OCI-LY1 (cell line): ENCODE measurements around the gene HIPK3.
"Not testable (repeated sequence)": the region's sequence is repeated elsewhere in the genome, so short reads cannot be mapped to it uniquely, and the experiment has no call there.

Experiments used
- H2AFZ ChIP-seq: fragments of 200-600 bp; sonication (generic), shearing (Covaris generic); 2 replicates; pipeline ENCODE4 v1.6.0; 2014; ENCODE audit warnings: antibody characterized with exemption, mild to moderate bottlenecking, low read length
- H3F3A ChIP-seq: fragments of 200-600 bp; sonication (generic), shearing (Covaris generic); 2 replicates; pipeline ENCODE4 v1.6.0; 2014; ENCODE audit warnings: mild to moderate bottlenecking, antibody characterized with exemption, low read length, moderate library complexity; ENCODE audit not compliant: insufficient read depth
- H3K27ac ChIP-seq: fragments of 200-600 bp; sonication (generic); 2 replicates; pipeline ENCODE4 v1.5.1; 2014; ENCODE audit warnings: low read length, mixed run types, mild to moderate bottlenecking, low read depth; ENCODE audit not compliant: poor library complexity, severe bottlenecking
- H3K27me3 ChIP-seq: fragments of 200-600 bp; sonication (generic); 2 replicates; pipeline ENCODE4 v1.6.0; 2014; ENCODE audit warnings: antibody characterized with exemption, mild to moderate bottlenecking, low read length, moderate library complexity; ENCODE audit not compliant: insufficient read depth
- H3K36me3 ChIP-seq: fragments of 200-600 bp; sonication (generic); 2 replicates; pipeline ENCODE4 v1.6.1; 2014; ENCODE audit warnings: mild to moderate bottlenecking, antibody characterized with exemption, low read length, moderate library complexity, mixed read lengths; ENCODE audit not compliant: insufficient read depth
- H3K4me1 ChIP-seq: fragments of 200-600 bp; sonication (generic); 2 replicates; pipeline ENCODE4 v1.5.1; 2014; ENCODE audit warnings: mild to moderate bottlenecking, low read length, moderate library complexity; ENCODE audit not compliant: insufficient read depth, severe bottlenecking
- H3K4me2 ChIP-seq: fragments of 200-600 bp; sonication (generic), shearing (Covaris generic); 2 replicates; pipeline ENCODE4 v1.6.1; 2014; ENCODE audit warnings: low read length
- H3K4me3 ChIP-seq: fragments of 200-600 bp; sonication (generic); 2 replicates; pipeline ENCODE4 v1.5.1; 2014; ENCODE audit warnings: low read length, low read depth, mild to moderate bottlenecking, mixed read lengths; ENCODE audit not compliant: poor library complexity, severe bottlenecking
- H3K79me2 ChIP-seq: fragments of 200-600 bp; shearing (Covaris generic); 2 replicates; pipeline ENCODE4 v1.6.1; 2016; ENCODE audit warnings: mixed run types, low read length, mixed read lengths; ENCODE audit not compliant: insufficient read depth
- H3K9ac ChIP-seq: fragments of 200-600 bp; sonication (generic), shearing (Covaris generic); 2 replicates; pipeline ENCODE4 v1.6.1; 2014; ENCODE audit warnings: mild to moderate bottlenecking, low read length, mixed read lengths
- H3K9me2 ChIP-seq: fragments of 200-600 bp; sonication (generic), shearing (Covaris generic); 2 replicates; pipeline ENCODE4 v1.6.1; 2014; ENCODE audit warnings: low read depth, mild to moderate bottlenecking, low read length, mixed read lengths
- H3K9me3 ChIP-seq: fragments of 200-600 bp; shearing (Covaris generic); 2 replicates; pipeline ENCODE4 v1.6.1; 2014; ENCODE audit warnings: low read length, mixed read lengths
- H4K20me1 ChIP-seq: fragments of 200-600 bp; sonication (generic), shearing (Covaris generic); 2 replicates; pipeline ENCODE4 v1.6.0; 2016; ENCODE audit warnings: mild to moderate bottlenecking, low read length; ENCODE audit not compliant: insufficient read depth
- EZH2 ChIP-seq: fragments of 200-600 bp; sonication (generic), shearing (Covaris generic); IDR thresholded peaks from 2 replicates; pipeline ENCODE4 v1.8.0; 2017; ENCODE audit warnings: borderline replicate concordance, mixed run types, mild to moderate bottlenecking, antibody characterized with exemption, low read length, moderate library complexity, mixed read lengths
- TF ChIP-seq, protein P1 (sequence below): fragments of 200-600 bp; sonication (generic), shearing (Covaris generic); IDR thresholded peaks from 2 replicates; pipeline ENCODE4 v1.5.1; 2017; ENCODE audit warnings: mild to moderate bottlenecking, antibody characterized with exemption, low read length, moderate library complexity, mixed read lengths

Gene HIPK3

DNA sequence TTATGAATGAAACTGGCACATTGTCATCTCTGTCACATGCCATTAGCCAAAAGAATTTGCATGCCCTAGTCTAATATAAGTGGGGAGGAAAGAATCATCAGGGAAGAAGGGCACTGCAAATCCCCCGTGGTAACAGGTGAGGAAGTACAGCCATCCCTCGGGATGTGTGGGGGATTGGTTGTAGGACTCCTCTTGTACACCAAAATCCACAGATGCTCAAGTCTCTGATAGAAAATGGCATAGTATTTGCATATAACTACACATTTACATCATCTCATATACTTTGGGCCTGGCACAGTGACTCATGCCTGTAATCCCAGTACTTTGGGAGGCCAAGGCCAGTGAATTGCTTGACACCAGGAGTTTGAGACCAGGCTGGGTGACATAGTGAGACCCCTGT, 109.7 kb downstream of the HIPK3 start:
- H3K79me2 ChIP-seq, result no peaks in the 10 kb centered on the region
- H3K4me2 ChIP-seq, result no peak overlapping the region
- no peak for TF ChIP-seq EZH2
- TF ChIP-seq, protein P1, sequence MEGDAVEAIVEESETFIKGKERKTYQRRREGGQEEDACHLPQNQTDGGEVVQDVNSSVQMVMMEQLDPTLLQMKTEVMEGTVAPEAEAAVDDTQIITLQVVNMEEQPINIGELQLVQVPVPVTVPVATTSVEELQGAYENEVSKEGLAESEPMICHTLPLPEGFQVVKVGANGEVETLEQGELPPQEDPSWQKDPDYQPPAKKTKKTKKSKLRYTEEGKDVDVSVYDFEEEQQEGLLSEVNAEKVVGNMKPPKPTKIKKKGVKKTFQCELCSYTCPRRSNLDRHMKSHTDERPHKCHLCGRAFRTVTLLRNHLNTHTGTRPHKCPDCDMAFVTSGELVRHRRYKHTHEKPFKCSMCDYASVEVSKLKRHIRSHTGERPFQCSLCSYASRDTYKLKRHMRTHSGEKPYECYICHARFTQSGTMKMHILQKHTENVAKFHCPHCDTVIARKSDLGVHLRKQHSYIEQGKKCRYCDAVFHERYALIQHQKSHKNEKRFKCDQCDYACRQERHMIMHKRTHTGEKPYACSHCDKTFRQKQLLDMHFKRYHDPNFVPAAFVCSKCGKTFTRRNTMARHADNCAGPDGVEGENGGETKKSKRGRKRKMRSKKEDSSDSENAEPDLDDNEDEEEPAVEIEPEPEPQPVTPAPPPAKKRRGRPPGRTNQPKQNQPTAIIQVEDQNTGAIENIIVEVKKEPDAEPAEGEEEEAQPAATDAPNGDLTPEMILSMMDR, result no peak
- no peak overlapping the region for H2AFZ ChIP-seq
- no peaks in the 10 kb centered on the region for H3K4me1 ChIP-seq
- no peaks in the 10 kb centered on the region for H3K9me2 ChIP-seq
- no peaks in the 10 kb centered on the region for H3K36me3 ChIP-seq
- no peaks in the 10 kb centered on the region for H3K27me3 ChIP-seq
- no peaks in the 10 kb centered on the region for H3K9me3 ChIP-seq
- no peak overlapping the region for H3K9ac ChIP-seq
- H3F3A ChIP-seq, result no peaks in the 10 kb centered on the region
- no peak overlapping the region for H3K4me3 ChIP-seq
- H4K20me1 ChIP-seq, result no peaks in the 10 kb centered on the region; the same call in 1 of the 2 replicates
- H3K27ac ChIP-seq, result no peak overlapping the region

DNA sequence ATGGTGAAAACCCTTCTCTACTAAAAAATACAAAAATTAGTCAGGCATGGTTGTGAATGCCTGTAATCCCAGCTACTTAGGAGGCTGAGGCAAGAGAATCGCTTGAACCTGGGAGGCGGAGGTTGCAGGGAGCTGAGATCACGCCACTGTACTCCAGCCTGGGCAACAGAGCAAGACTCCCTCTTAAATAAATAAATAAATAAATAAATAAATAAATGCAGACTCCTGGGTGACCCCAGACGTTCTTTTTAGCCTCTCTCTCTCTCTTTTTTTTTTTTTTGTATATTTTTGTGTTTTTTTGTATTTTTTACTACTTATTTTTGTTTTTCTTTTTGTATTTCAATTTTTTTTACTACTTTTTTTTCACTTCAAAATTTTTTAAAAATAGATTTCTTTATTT, 111.3 kb downstream of the HIPK3 start:
- not testable (repeated sequence) for H2AFZ ChIP-seq, H3K79me2 ChIP-seq, H3F3A ChIP-seq

DNA sequence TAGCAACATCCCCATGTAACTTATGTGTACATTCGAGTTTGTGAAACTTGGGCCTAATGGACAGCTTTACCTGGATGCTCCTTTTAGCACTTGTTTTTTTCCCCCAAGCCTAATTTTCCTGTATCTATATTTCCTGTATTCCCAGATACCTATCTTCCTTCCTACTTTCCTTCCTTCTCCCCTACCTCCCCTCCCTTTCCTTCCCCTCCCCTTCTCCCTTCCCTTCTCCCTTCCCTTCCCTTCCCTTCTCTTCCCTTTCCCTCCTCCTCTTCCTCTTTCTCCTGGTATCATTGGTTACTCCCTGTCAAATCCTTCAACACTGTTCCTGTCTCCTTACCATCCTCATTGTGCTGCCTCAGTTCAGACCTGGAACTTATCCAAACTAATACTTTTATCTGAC, 111.8 kb downstream of the HIPK3 start:
- Histone ChIP-seq H3K27me3 (no peaks in the 10 kb centered on the region), H3F3A (no peaks in the 10 kb centered on the region), H3K79me2 (no peaks in the 10 kb centered on the region), H3K9ac (no peak overlapping the region), H3K9me3 (no peaks in the 10 kb centered on the region), H3K36me3 (no peaks in the 10 kb centered on the region), H3K4me3 (no peak overlapping the region), H3K4me2 (no peak overlapping the region), H2AFZ (no peak overlapping the region), H3K27ac (no peak overlapping the region), H3K9me2 (no peaks in the 10 kb centered on the region), H4K20me1 (no peaks in the 10 kb centered on the region; the same call in 1 of the 2 replicates), H3K4me1 (no peaks in the 10 kb centered on the region)
- TF ChIP-seq, protein P1, result no peak
- TF ChIP-seq EZH2, result no peak

More for the DNA sequence above, 111.3 kb downstream of the HIPK3 start:
- not testable (repeated sequence) for H3K9me2 ChIP-seq, H3K4me3 ChIP-seq, H3K9ac ChIP-seq, H3K4me2 ChIP-seq, H4K20me1 ChIP-seq, H3K27me3 ChIP-seq, H3K9me3 ChIP-seq, H3K27ac ChIP-seq, H3K4me1 ChIP-seq, H3K36me3 ChIP-seq

DNA sequence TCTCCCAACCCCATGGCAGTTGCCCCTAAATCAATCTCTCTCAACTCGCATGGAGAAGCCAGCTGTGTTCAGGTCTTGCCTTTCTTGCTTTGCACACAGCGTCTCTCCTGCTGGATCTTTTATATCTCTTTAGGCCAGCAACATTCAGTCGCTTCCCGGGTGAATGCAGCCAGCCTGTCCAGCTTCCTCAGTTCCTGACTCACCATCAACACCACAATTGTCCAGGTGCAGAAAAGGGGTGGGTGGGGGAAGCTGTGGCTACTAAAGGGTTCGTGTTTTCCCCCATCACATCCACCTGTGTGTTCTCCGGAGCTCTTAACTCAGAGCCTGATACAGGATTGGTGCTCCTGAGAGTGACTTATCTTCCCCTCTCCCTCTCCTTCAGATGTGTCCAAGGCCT, 116.5 kb downstream of the HIPK3 start:
- no peaks in the 10 kb centered on the region; the same call in 1 of the 2 replicates for H3K27me3 ChIP-seq
- H3K9me3 ChIP-seq, result no peaks in the 10 kb centered on the region
- no peaks in the 10 kb centered on the region for H3K9me2 ChIP-seq
- no peaks in the 10 kb centered on the region for H3K36me3 ChIP-seq
- no peaks in the 10 kb centered on the region; the same call in 1 of the 2 replicates for H4K20me1 ChIP-seq
- H3K4me3 ChIP-seq, result no peak overlapping the region
- no peak overlapping the region for H3K27ac ChIP-seq
- no peak overlapping the region for H3K4me2 ChIP-seq
- TF ChIP-seq EZH2, result no peak
- TF ChIP-seq, protein P1, result no peak
- H3F3A ChIP-seq, result no peaks in the 10 kb centered on the region
- no peak overlapping the region for H2AFZ ChIP-seq
- H3K9ac ChIP-seq, result no peak overlapping the region
- no peaks in the 10 kb centered on the region for H3K4me1 ChIP-seq
- no peaks in the 10 kb centered on the region for H3K79me2 ChIP-seq
